Stimulated activated CD8-positive, alpha-beta memory T cell treated with anti-CD3 and anti-CD28 coated beads, Interleukin-4, amount 100 ng/mL, for 48 hours (primary cell): ENCODE measurements around the gene TSPAN5.
A peak's percentile ranks its signal among the peaks of the same experiment; 100 is the strongest.

Experiments used
- DNase-seq: peaks from one replicate; pipeline ENCODE4 v3.0.0-alpha.2; 2020

TSPAN5 gene

GRCh38 chr4:98672583-98673287 lies 14.3 kb upstream of the TSPAN5 start:
- DNase-seq, result no peak

- DNase-seq, result no peak
These were observed 12.7 kb upstream of the TSPAN5 start for GRCh38 chr4:98671131-98671530.

- DNase-seq, result no peak
These were observed 11.8 kb upstream of the TSPAN5 start for GRCh38 chr4:98670186-98670585.

GRCh38 chr4:98669577-98669976 lies 11.2 kb upstream of the TSPAN5 start:
- no peak for DNase-seq

- no peak for DNase-seq
These were observed 6.5 kb upstream of the TSPAN5 start for GRCh38 chr4:98664959-98665358.

- peak; percentile 76 for DNase-seq
These were observed 5.0 kb upstream of the TSPAN5 start for GRCh38 chr4:98663226-98664006.

- DNase-seq, result peak; percentile 60
These were observed 4.3 kb upstream of the TSPAN5 start for GRCh38 chr4:98662626-98663225.

- no peak for DNase-seq
These were observed 3.6 kb upstream of the TSPAN5 start for GRCh38 chr4:98662055-98662453.

- DNase-seq, result no peak
These were observed 3.1 kb upstream of the TSPAN5 start for GRCh38 chr4:98661371-98662054.

- DNase-seq, result no peak
These were observed 1.5 kb upstream of the TSPAN5 start for GRCh38 chr4:98659741-98660462.

- no peak for DNase-seq
These were observed 738 bp upstream of the TSPAN5 start for GRCh38 chr4:98659106-98659592.

GRCh38 chr4:98657531-98658286 lies 702 bp downstream of the TSPAN5 start:
- peak; percentile 62 for DNase-seq

GRCh38 chr4:98656886-98657285 lies 1.5 kb downstream of the TSPAN5 start:
- DNase-seq, result no peak

GRCh38 chr4:98656443-98656842 lies 2.0 kb downstream of the TSPAN5 start:
- no peak for DNase-seq

GRCh38 chr4:98653890-98654867 lies 4.2 kb downstream of the TSPAN5 start:
- no peak for DNase-seq

- no peak for DNase-seq
These were observed 5.4 kb downstream of the TSPAN5 start for GRCh38 chr4:98652996-98653395.

- DNase-seq, result no peak
These were observed 9.8 kb downstream of the TSPAN5 start for GRCh38 chr4:98648602-98649001.

GRCh38 chr4:98646422-98646821 lies 12.0 kb downstream of the TSPAN5 start:
- DNase-seq, result no peak

- DNase-seq, result no peak
These were observed 12.9 kb downstream of the TSPAN5 start for GRCh38 chr4:98645527-98645926.

GRCh38 chr4:98643755-98644154 lies 14.7 kb downstream of the TSPAN5 start:
- DNase-seq, result no peak
